GM19397 (cell line): ENCODE results near the gene U2AF1L4.

Experiments
- ATAC-seq: cut with Tn5 transposase; IDR thresholded peaks from one replicate; pipeline ENCODE4 v1.9.1; 2021; ENCODE audit warnings: mild to moderate bottlenecking, moderate library complexity; ENCODE audit not compliant: unreplicated experiment

U2AF1L4 gene

GRCh38 chr19:35757749-35758608 is 12.8 kb upstream of the U2AF1L4 start, which contains the start of gene PROSER3:
Gene PROSER3, plus strand, starts transcription at chr19:35758176. Its CDS starts 40 bp downstream, at chr19:35758216.
- peak; percentile 93 for ATAC-seq

- no peak for ATAC-seq
Measured at GRCh38 chr19:35757231-35757748, 12.1 kb upstream of the U2AF1L4 start.

- no peak for ATAC-seq
Measured at GRCh38 chr19:35756377-35757230, 11.4 kb upstream of the U2AF1L4 start, which contains the start of gene HSPB6. Gene HSPB6, minus strand, starts transcription at chr19:35757029. Its CDS starts 21 bp downstream, at chr19:35757008.

- no peak for ATAC-seq
Measured at GRCh38 chr19:35755550-35756376, 10.5 kb upstream of the U2AF1L4 start.

- ATAC-seq = no peak
Measured at GRCh38 chr19:35755131-35755549, 9.9 kb upstream of the U2AF1L4 start.

- no peak for ATAC-seq
Measured at GRCh38 chr19:35754370-35755130, 9.3 kb upstream of the U2AF1L4 start.

DNA sequence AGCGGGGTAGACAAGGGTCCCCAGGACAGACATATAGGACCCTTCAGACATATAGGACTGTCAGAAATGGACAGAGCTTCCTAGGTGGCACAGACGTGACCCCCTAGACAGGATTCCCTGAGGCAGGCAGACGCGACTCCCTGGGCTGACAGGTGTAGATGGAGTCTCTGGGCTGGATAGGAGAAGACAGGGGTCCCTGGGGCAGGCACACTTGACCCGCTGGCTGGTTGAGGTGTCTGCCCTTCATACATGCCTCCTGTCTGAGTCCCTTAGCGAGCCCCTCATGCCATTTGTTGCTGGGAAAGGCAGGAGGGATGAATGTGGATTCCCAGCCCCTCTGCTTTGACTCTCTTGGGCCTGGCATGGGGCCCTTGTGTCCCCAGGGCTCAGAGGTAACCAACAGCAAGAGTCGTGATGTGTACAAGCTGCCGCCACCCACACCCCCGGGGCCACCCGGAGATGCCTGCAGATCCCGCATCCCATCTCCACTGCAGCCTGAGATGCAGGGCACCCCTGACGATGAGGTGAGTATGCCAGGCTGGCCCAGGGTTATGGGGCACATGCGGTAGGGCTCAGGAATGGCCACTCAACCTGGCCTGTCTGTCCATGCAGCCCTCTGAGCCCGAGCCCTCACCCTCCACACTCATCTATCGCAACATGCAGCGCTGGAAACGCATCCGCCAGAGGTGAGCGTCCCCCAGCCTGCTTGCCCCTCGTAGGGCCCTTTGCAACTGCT is 8.6 kb upstream of the U2AF1L4 start:
- ATAC-seq = no peak

DNA sequence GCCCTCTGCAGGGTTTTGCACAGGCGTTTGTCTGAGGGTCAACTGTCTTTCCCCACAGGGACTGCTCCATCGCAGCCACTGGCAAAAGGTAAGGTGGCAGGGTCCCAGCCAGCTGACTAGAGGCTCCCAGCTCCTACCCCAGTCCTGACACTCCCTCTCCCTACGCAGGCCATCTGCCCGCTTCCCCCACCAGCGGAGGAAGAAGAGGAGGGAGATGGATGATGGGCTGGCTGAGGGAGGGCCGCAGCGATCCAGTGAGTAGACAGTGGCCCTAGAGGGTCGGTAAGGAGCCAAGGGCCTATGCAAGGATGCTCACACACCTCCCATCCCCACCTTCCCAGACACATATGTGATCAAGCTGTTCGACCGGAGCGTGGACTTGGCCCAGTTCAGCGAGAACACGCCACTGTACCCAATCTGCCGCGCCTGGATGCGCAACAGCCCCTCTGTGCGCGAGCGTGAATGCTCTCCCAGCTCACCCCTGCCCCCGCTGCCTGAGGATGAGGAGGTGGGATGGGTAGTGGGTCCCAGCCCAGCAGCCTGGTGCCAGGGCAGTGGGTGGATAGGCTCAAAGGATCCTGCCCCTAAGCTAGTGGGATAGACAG is 7.6 kb upstream of the U2AF1L4 start:
- no peak for ATAC-seq

DNA sequence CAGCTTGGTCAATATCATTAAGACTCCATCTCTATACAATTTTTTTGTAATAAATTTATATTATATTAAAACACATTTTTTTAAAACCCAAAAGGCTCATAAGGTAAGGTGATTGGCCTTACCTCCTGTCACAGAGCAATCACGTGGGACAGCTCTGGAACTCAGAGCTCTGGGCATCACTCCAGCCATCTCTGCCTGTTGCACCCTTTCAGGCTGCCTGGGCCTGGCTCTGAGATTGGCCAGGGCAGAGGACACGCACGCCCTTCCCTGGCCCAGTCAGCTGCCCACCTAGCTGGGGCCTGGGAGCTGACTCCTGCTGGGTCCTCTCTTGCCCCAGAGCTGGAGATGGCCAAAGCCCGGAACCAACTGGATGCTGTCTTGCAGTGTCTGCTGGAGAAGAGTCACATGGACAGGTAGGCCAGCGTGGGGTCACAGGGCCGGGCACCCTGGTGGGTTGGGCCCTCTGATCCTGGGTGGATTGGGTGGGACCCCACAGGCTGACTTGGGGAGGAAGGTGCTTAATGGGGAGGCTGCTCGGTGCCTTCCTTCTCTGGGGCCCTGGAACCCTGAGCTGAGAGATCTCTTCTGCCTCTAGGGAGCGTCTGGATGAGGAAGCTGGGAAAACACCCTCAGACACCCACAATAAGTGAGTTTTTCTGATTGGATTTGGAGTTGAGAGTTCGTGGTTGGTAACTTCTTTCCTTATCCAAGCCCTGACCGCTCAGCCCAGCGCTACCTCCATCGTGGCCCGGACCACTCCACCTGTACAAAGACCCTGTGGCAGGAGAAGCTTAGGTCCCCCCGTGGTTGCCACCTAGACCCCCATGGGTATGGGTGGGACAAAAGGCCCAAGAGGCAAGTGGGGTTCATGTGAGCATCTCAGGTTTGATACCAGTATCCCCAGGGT is 6.9 kb upstream of the U2AF1L4 start:
- ATAC-seq = no peak

GRCh38 chr19:35750167-35750566 is 4.9 kb upstream of the U2AF1L4 start:
- no peak for ATAC-seq

DNA sequence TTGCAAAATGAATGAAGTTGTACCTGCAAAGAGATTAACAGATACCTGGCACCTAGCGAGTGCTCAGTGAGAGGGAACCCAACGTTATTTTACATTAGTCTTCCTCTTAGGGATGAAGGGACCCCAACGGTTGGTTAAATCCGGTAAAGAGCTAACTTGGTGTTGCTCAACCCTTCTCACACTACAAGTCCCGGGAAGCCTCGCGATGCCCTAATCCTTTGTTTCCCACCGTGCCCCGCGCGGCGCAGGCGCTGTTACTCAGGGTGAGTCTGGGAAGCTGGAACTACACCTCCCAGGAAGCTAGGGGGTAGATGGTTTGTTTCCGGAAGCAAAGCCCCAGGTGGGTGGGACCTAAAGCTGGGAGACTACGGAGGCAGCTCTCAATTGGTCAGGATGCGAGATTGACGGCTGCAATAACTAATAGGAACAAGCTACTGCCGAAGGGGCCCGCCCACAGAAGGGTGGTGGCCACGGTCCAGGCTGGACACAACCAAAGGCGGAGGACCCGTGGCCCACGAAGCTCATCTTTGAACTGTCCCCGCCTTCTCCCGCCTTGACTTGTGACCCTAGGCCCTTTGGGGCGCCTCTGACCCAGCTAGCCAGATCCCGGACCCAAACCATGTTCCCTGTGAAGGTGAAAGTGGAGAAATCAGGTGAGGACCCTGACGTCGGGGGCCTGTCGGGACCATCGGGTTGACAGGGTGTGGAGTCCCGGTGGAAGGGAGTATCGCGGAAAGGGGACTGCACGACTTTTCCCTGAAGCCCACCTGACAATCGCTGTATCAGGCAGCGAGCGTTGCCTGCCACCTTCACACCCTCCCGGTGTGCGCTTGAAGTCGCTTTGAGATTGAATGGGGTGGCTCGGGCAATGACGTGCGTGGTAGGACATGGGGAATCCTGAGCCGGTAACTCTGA is 3.1 kb upstream of the U2AF1L4 start, which contains the start of gene LIN37:
TSS of gene LIN37 (plus strand) at position 471 of the 915 bp plus-strand sequence. CDS start at position 620, 149 bp downstream.
- peak; percentile 56 for ATAC-seq

DNA sequence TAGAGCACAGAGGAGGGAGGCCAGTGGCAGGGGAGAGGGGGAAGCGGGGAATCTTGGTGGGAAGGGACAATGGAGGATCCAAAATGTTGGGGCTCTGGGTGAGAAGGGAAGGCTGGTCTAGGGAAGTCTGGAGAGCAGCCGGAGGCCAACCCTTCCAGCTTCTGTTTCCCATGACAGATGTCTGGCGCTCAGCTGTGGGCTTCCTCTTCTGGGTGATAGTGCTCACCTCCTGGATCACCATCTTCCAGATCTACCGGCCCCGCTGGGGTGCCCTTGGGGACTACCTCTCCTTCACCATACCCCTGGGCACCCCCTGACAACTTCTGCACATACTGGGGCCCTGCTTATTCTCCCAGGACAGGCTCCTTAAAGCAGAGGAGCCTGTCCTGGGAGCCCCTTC is 1.3 kb upstream of the U2AF1L4 start:
- no peak for ATAC-seq

DNA sequence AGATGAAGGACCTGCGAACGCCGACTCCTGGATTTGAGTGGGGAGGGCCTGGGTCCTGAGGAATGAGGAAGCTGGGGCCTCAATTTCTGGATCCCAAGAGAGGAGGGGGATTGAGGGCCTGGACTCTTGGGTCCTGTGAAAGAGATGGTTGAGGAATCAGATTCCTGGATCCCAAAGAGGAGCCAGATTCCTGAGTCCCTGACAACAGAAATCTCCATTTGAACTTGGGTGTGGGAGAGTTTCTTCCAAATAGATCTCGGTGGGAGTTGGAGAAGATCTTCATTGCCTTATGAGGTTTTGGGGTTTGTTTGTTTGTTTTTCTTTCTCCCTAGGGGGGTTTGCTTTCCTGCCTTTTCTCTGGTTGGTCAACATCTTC is 857 bp upstream of the U2AF1L4 start:
- ATAC-seq = no peak

DNA sequence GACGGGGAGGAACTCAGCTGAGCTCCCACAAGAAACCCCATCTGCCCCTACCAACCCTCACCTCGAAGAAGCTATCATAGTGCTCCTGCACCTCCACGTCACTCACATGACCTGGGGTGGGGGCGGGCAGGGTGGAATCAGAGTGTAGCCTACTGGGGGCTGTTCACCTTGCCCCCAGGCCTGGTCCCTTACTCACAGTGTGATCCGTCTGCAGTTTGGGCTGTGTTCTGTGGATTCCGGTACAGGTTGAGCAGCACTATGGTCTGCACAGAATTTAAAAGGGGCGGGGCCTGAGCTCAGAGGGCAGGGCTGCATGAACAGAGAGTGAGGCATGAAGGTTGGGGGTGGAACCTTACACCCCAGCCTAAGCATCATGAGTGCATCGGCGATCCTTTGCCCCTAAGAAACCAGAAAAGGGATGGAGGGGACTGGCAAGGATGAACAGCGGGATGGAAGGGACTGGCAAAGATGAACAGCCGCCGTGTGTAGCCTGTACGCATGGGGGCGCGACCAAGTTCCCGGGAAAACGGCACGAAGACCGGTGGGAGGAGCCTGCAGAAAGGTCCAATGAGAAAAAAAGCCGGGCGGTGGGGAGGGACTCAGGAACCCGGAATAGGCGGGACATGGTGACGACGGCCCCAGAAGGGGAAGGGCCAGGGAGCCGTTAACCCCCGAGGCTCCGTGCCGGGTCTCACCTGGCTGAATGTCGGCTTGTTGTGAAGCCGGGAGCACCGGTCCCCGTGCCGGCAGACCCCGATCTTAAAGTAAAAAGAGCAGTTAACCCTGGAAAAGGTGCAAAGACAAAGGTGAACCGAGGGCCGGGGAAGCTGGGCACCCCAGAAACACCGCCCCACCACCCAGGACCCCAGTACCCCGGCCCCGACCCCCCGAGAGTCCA is 539 bp downstream of the U2AF1L4 start:
- ATAC-seq = peak; percentile 31

DNA sequence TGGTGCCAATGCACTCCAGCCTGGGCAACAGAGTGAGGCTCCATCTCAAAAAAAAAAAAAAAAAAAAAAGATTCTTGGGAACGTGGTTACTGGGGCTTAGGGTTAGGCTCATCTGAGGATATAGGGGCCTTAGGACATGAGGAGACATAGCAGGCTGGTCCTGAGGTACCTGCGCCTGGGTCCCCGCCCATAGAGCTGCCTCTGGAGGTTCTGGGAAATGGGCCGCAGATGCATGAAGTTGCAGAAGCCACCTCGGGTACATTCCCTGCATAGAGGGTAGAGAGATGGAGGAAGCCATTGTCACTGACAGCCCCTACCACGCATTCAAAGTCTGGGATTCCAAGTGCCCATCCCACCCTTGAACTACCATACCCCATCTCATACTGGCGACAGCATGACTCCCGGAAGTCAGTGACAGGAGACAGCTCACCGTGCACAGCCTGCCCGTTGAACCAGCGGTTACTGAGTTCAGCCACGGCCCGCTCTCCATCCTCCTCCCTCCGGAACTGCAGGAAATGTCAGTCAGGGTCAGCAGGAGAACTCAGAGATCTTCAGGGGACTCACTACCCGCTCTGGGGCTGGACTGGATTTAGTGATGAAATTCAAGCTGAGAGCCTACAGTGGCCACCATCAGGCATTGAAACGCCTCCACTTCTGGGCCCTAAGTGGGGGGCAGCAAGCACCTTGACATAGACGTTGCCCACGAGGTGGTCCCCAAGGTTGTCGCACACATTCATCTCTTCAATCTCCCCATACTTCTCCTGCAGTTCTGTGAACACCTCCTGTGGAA is 1.4 kb downstream of the U2AF1L4 start:
- ATAC-seq = no peak
